CD14-positive monocyte (primary cell): ENCODE measurements around the gene HVCN1. TPM values are rescaled to one million over a fixed set of nuclear protein-coding genes. Genes with fewer than 3 reads are reported as not detected.
A peak's percentile ranks its signal among the peaks of the same experiment; 100 is the strongest.

ENCODE experiments used
- DNase-seq, 3 donors: peaks; one replicate each; pipeline ENCODE4 v3.0.0-alpha.2; 2011 to 2022
- H2AFZ ChIP-seq: 2 replicates; pipeline ENCODE4 v1.6.0; 2012; ENCODE audit warnings: mild to moderate bottlenecking, low read depth, low read length, inconsistent platforms; ENCODE audit not compliant: insufficient read depth, poor library complexity, severe bottlenecking
- H3K27ac ChIP-seq, 2 donors: 1 replicate in 1 of 2; 2 replicates in 1 of 2; pipeline ENCODE4 v1.5.1; 2012 to 2013; ENCODE audit warnings: low read length in 2 of 2, control low read depth in 1 of 2, inconsistent platforms in 1 of 2, low read depth in 1 of 2, mild to moderate bottlenecking in 1 of 2
- H3K27me3 ChIP-seq, 2 donors: one replicate each; pipeline versions ENCODE4 v1.6.0 to v1.6.1; 2011 to 2013; ENCODE audit warnings: low read length in 2 of 2; ENCODE audit not compliant: control insufficient read depth in 2 of 2, insufficient read depth in 2 of 2
- H3K36me3 ChIP-seq, 2 donors: replicated peaks in 1 of 2; 1 replicate in 1 of 2; 2 replicates in 1 of 2; pipeline versions ENCODE4 v1.5.1 to v1.6.1; 2012 to 2013; ENCODE audit warnings: low read length in 2 of 2, control low read depth in 1 of 2, inconsistent platforms in 1 of 2, mild to moderate bottlenecking in 1 of 2; ENCODE audit not compliant: insufficient read depth in 2 of 2, control insufficient read depth in 1 of 2
- H3K4me1 ChIP-seq, 2 donors: 1 replicate in 1 of 2; 2 replicates in 1 of 2; pipeline versions ENCODE4 v1.5.1 to v1.6.1; 2012 to 2013; ENCODE audit warnings: low read length in 2 of 2, control low read depth in 1 of 2, inconsistent platforms in 1 of 2, mild to moderate bottlenecking in 1 of 2, moderate library complexity in 1 of 2; ENCODE audit not compliant: insufficient read depth in 2 of 2, control insufficient read depth in 1 of 2
- H3K4me2 ChIP-seq: replicated peaks from 2 replicates; pipeline ENCODE3; 2012; ENCODE audit warnings: low read length, moderate library complexity, mild to moderate bottlenecking; ENCODE audit not compliant: poor library complexity, severe bottlenecking; ENCODE audit errors: extremely low read depth
- H3K4me3 ChIP-seq, 3 experiments: fragments of 200-600 bp in 1 of 3; sonication (generic) in 1 of 3; replicated peaks in 1 of 3; 1 replicate in 2 of 3; 2 replicates in 1 of 3; pipeline ENCODE4 v1.5.1; 2011 to 2013; ENCODE audit warnings: low read length in 3 of 3, mild to moderate bottlenecking in 3 of 3, control low read depth in 2 of 3, low read depth in 2 of 3, inconsistent platforms in 1 of 3, moderate library complexity in 1 of 3
- H3K79me2 ChIP-seq: 2 replicates; pipeline ENCODE4 v1.6.0; 2012; ENCODE audit warnings: mild to moderate bottlenecking, control low read depth, inconsistent platforms, low read length, moderate library complexity; ENCODE audit not compliant: insufficient read depth
- H3K9ac ChIP-seq: 2 replicates; pipeline ENCODE4 v1.6.0; 2017; ENCODE audit warnings: low read length, mild to moderate bottlenecking; ENCODE audit not compliant: insufficient read depth, poor library complexity, severe bottlenecking
- H3K9me3 ChIP-seq, 2 donors: replicated peaks in 1 of 2; 1 replicate in 1 of 2; 2 replicates in 1 of 2; pipeline versions ENCODE4 v1.5.1 to v1.6.1; 2012 to 2013; ENCODE audit warnings: low read length in 2 of 2, control low read depth in 1 of 2; ENCODE audit not compliant: control insufficient read depth in 1 of 2, insufficient read depth in 1 of 2
- H4K20me1 ChIP-seq: 2 replicates; pipeline ENCODE4 v1.6.0; 2012; ENCODE audit warnings: mild to moderate bottlenecking, low read length, control low read depth, moderate library complexity; ENCODE audit not compliant: insufficient read depth
- H3K27ac Mint-ChIP-seq, 7 donors: one replicate each; pipeline ENCODE4 v1.8.0; 2020; ENCODE audit warnings: mild to moderate bottlenecking in 7 of 7, mixed read lengths in 7 of 7, moderate library complexity in 6 of 7, inconsistent platforms in 2 of 7
- H3K27me3 Mint-ChIP-seq, 3 donors: one replicate each; pipeline ENCODE4 v1.8.0; 2021 to 2022; ENCODE audit warnings: low read depth in 3 of 3, mild to moderate bottlenecking in 3 of 3, mixed read lengths in 3 of 3, moderate library complexity in 3 of 3, inconsistent platforms in 1 of 3
- H3K36me3 Mint-ChIP-seq, 2 donors: one replicate each; pipeline ENCODE4 v1.8.0; 2020; ENCODE audit warnings: mixed read lengths in 2 of 2, inconsistent platforms in 1 of 2, mild to moderate bottlenecking in 1 of 2
- H3K4me1 Mint-ChIP-seq: one replicate; pipeline ENCODE4 v1.8.0; 2020; ENCODE audit warnings: mild to moderate bottlenecking, mixed read lengths
- H3K4me3 Mint-ChIP-seq, 2 donors: one replicate each; pipeline ENCODE4 v1.8.0; 2020; ENCODE audit warnings: mild to moderate bottlenecking in 2 of 2, mixed read lengths in 2 of 2, moderate library complexity in 1 of 2
- H3K9me3 Mint-ChIP-seq, 7 donors: one replicate each; pipeline ENCODE4 v1.8.0; 2020 to 2022; ENCODE audit warnings: mixed read lengths in 7 of 7, mild to moderate bottlenecking in 6 of 7, moderate library complexity in 6 of 7, inconsistent platforms in 2 of 7
- CTCF ChIP-seq: fragments of 200-600 bp; IDR thresholded peaks from one replicate; pipeline ENCODE4 v1.8.0; 2022; ENCODE audit warnings: antibody characterized with exemption, mild to moderate bottlenecking
- whole genome bisulfite sequencing: methylation state at CpG from one replicate; pipeline ENCODE4 v1.1.5; 2013; ENCODE audit warnings: missing lambda C conversion rate; ENCODE audit not compliant: insufficient coverage; 5-methylcytosine and 5-hydroxymethylcytosine counted together
- intact Hi-C, 2 donors: fragments of 100-400 bp; cut with micrococcal nuclease; formaldehyde crosslinking; loops; one replicate each; pipeline versions ENCODE4 v1.15.0 to v1.15.1; 2023
- polyA plus RNA-seq, 3 donors: library from polyadenylated mRNA; depleted of rRNA in 1 of 3; unstranded in 2 of 3; stranded (reverse) in 1 of 3; fragments of 300-500 nt in 2 of 3; fragments of >200 nt in 1 of 3; fragmentation: Illumina TruSeq in 2 of 3; gene quantifications; 1 replicate in 2 of 3; 2 replicates in 1 of 3; pipeline ENCODE4 v1.2.3, GENCODE V29; 2012 to 2021

HVCN1 gene
- polyA plus RNA-seq, 3 donors, result 119 to 167 (median 121) TPM

GRCh38 chr12:110679201-110679600 is 9.7 kb downstream of the HVCN1 start:
- Histone ChIP-seq H3K36me3 (peaks cover 41 to 70% of the 10 kb centered on the region in 2 donors), H3K4me3 (no peak overlapping the region), H3K4me1 (peaks cover 47 to 49% of the 10 kb centered on the region in 2 donors), H3K9ac (peak overlapping the region; percentile 17), H3K9me3 (no peaks in the 10 kb centered on the region), H3K27me3 (no peaks in the 10 kb centered on the region), H2AFZ (no peak overlapping the region), H3K79me2 (peaks cover 60% of the 10 kb centered on the region), H3K27ac (peak overlapping the region in 1 of 2 donors; percentile 80), H4K20me1 (peaks cover 71% of the 10 kb centered on the region), H3K4me2 (no peak overlapping the region)
- Mint-ChIP-seq H3K36me3 (peaks cover 58 to 83% of the 10 kb centered on the region in 2 donors), H3K4me3 (no peak overlapping the region), H3K4me1 (peaks cover 59% of the 10 kb centered on the region), H3K9me3 (no peaks in the 10 kb centered on the region), H3K27me3 (peaks cover 0 to 4% (median 0%) of the 10 kb centered on the region in 3 donors), H3K27ac (no peak overlapping the region)
- 100% methylated on average over 3 of the region's 12 CpGs for WGBS
- no peak for TF ChIP-seq CTCF
- no peak for DNase-seq
- intact Hi-C loops, result no loop called here

GRCh38 chr12:110677982-110678381 is 10.9 kb downstream of the HVCN1 start:
- no peaks in the 10 kb centered on the region for H3K9me3 ChIP-seq
- intact Hi-C loops, result no loop called here
- H3K36me3 ChIP-seq, result peaks cover 38 to 70% of the 10 kb centered on the region in 2 donors
- TF ChIP-seq CTCF, result no peak
- Mint-ChIP-seq H3K9me3 (no peaks in the 10 kb centered on the region), H3K27me3 (peaks cover 0 to 4% (median 0%) of the 10 kb centered on the region in 3 donors), H3K36me3 (peaks cover 60 to 84% of the 10 kb centered on the region in 2 donors), H3K4me1 (peaks cover 64% of the 10 kb centered on the region), H3K27ac (peak overlapping the region; percentile 67 to 95 (median 86)), H3K4me3 (peak overlapping the region; percentile 43 to 90)
- peak overlapping the region; percentile 57 to 80 for H3K27ac ChIP-seq
- WGBS, result no CpG with 5 or more reads among the region's 4 CpGs
- peaks cover 53% of the 10 kb centered on the region for H3K79me2 ChIP-seq
- H3K4me3 ChIP-seq, result peak overlapping the region; percentile 6 to 67 (median 11)
- no peak for DNase-seq
- H3K4me1 ChIP-seq, result peaks cover 47 to 48% of the 10 kb centered on the region in 2 donors
- H3K9ac ChIP-seq, result peak overlapping the region; percentile 39
- no peaks in the 10 kb centered on the region for H3K27me3 ChIP-seq
- peaks cover 71% of the 10 kb centered on the region for H4K20me1 ChIP-seq
- peak overlapping the region; percentile 74 for H3K4me2 ChIP-seq
- no peak overlapping the region for H2AFZ ChIP-seq
